Panc1 (cell line): ENCODE results near the gene ATF1. TPM values are rescaled to one million over a fixed set of nuclear protein-coding genes. Genes with fewer than 3 reads are reported as not detected.
"Not testable (repeated sequence)": the region's sequence is repeated elsewhere in the genome, so short reads cannot be mapped to it uniquely, and the experiment has no call there.

Source experiments
- ATAC-seq: fragments of 200-7000 bp; cut with Tn5 transposase; 2 replicates; pipeline ENCODE4 v1.9.1; 2020; ENCODE audit warnings: mild to moderate bottlenecking, moderate library complexity
- BruUV-seq: library from RNA; stranded (reverse); fragments of 400-500 nt; replicated peaks from 2 replicates; lab custom pipeline; 2021; lab: Mats Ljungman, UMichigan
- CTCF ChIA-PET: fragments of 300-600 bp; sonication (Branson Sonifier 250); formaldehyde crosslinking; loops from one replicate; lab custom pipeline; 2022; ENCODE audit warnings: antibody characterized with exemption; lab: Charles Lee
- POLR2A ChIA-PET: fragments of 300-600 bp; sonication (Branson Sonifier 250); formaldehyde crosslinking; loops from one replicate; lab custom pipeline; 2022; ENCODE audit warnings: antibody characterized with exemption; lab: Charles Lee
- DNase-seq: peaks from one replicate; pipeline ENCODE4 v3.0.0-alpha.2; 2010; ENCODE audit warnings: low read depth, low spot score
- H3K27ac ChIP-seq: 2 replicates; pipeline ENCODE4 v1.5.1; 2011; ENCODE audit warnings: mild to moderate bottlenecking, low read length, inconsistent platforms
- H3K27me3 ChIP-seq: fragments of 200-500 bp; sonication (Bioruptor generic); 2 replicates; pipeline ENCODE4 v1.6.0; 2014; ENCODE audit warnings: low read length, inconsistent platforms; ENCODE audit not compliant: control insufficient read depth, insufficient read depth
- H3K36me3 ChIP-seq: fragments of 200-500 bp; sonication (Bioruptor generic); 2 replicates; pipeline ENCODE4 v1.5.1; 2014; ENCODE audit warnings: inconsistent platforms, mild to moderate bottlenecking, low read length, moderate library complexity; ENCODE audit not compliant: control insufficient read depth, insufficient read depth
- H3K4me1 ChIP-seq: 2 replicates; pipeline ENCODE4 v1.5.1; 2011; ENCODE audit warnings: inconsistent platforms, mild to moderate bottlenecking, low read length, moderate library complexity; ENCODE audit not compliant: control insufficient read depth, insufficient read depth
- H3K4me3 ChIP-seq, 2 experiments: 2 replicates each; pipeline ENCODE4 v1.5.1; 2011 to 2012; ENCODE audit warnings: low read depth in 2 of 2, low read length in 2 of 2, mild to moderate bottlenecking in 2 of 2, inconsistent platforms in 1 of 2, moderate library complexity in 1 of 2
- H3K9me3 ChIP-seq: fragments of 200-500 bp; sonication (Bioruptor generic); 2 replicates; pipeline ENCODE4 v1.5.1; 2014; ENCODE audit warnings: low read depth, mild to moderate bottlenecking, inconsistent platforms, low read length, moderate library complexity; ENCODE audit not compliant: control insufficient read depth, insufficient read depth
- CTCF ChIP-seq: fragments of 450-650 bp; IDR thresholded peaks from 2 replicates; pipeline ENCODE4 v1.5.1; 2017; ENCODE audit warnings: mild to moderate bottlenecking
- SIN3A ChIP-seq: IDR thresholded peaks from 2 replicates; pipeline ENCODE4 v1.6.1; 2012; ENCODE audit warnings: low read depth, mild to moderate bottlenecking, low read length, moderate library complexity, borderline replicate concordance; ENCODE audit not compliant: insufficient read depth
- TCF7L2 ChIP-seq: IDR thresholded peaks from 2 replicates; pipeline ENCODE4 v1.6.1; 2011; ENCODE audit warnings: mild to moderate bottlenecking, low read depth, low read length, inconsistent platforms
- in situ Hi-C: cut with HindIII; loops from 2 replicates; pipeline ENCODE4 v1.10.0; 2016; ENCODE audit warnings: low sequenced_read_pairs, low pct_unique_long_range_greater_than_20kb
- intact Hi-C: fragments of 100-400 bp; cut with micrococcal nuclease; formaldehyde crosslinking; loops from one replicate; pipeline ENCODE4 v1.10.0; 2022; ENCODE audit not compliant: unreplicated experiment
- total RNA-seq: library from RNA; stranded (reverse); gene quantifications from one replicate; pipeline ENCODE4 v1.2.1, GENCODE V29; 2021; ENCODE audit not compliant: unreplicated experiment
- TF ChIP-seq, protein P1 (sequence below), 2 experiments: IDR thresholded peaks; 2 replicates each; pipeline ENCODE4 v1.6.1; 2011 to 2012; ENCODE audit warnings: low read depth in 2 of 2, control low read depth in 1 of 2, low read length in 1 of 2, mild to moderate bottlenecking in 1 of 2, moderate library complexity in 1 of 2; ENCODE audit not compliant: insufficient read depth in 1 of 2

ATF1 gene
- total RNA-seq, 1 experiment from 2014 or later = 52.2 TPM

- in situ Hi-C loops = no loop called here
- no peak for ATAC-seq
- H3K36me3 ChIP-seq = peaks cover 16% of the 10 kb centered on the region; the same call in 1 of the 2 replicates
Measured at GRCh38 chr12:50820177-50820576, 56.3 kb downstream of the ATF1 start.

GRCh38 chr12:50822082-50822481 lies 58.2 kb downstream of the ATF1 start:
- no peak for DNase-seq
- in situ Hi-C loops (no loop called here), intact Hi-C loops (no loop called here)
- no peak overlapping the region for H3K4me3 ChIP-seq
- CTCF ChIA-PET = no interaction called here
- H3K4me1 ChIP-seq = no peaks in the 10 kb centered on the region; the same call in 1 of the 2 replicates
- no peaks in the 10 kb centered on the region for H3K9me3 ChIP-seq
- H3K36me3 ChIP-seq = peaks cover 8% of the 10 kb centered on the region; the same call in 1 of the 2 replicates
- POLR2A ChIA-PET = no interaction called here
- no peaks in the 10 kb centered on the region for H3K27me3 ChIP-seq
- ATAC-seq = no peak
- TF ChIP-seq SIN3A (no peak), CTCF (no peak), TCF7L2 (no peak)
- H3K27ac ChIP-seq = no peak overlapping the region
- no TSS peak for BruUV-seq

More at GRCh38 chr12:50820177-50820576, 56.3 kb downstream of the ATF1 start:
- Histone ChIP-seq H3K27ac (no peak overlapping the region), H3K9me3 (no peaks in the 10 kb centered on the region), H3K4me3 (no peak overlapping the region), H3K4me1 (no peaks in the 10 kb centered on the region; the same call in 1 of the 2 replicates), H3K27me3 (no peaks in the 10 kb centered on the region)
- no peak for DNase-seq
- CTCF ChIA-PET = no interaction called here
- POLR2A ChIA-PET = no interaction called here
- no TSS peak for BruUV-seq
- intact Hi-C loops = no loop called here
- TF ChIP-seq CTCF (no peak), TCF7L2 (no peak)
- TF ChIP-seq, protein P1, sequence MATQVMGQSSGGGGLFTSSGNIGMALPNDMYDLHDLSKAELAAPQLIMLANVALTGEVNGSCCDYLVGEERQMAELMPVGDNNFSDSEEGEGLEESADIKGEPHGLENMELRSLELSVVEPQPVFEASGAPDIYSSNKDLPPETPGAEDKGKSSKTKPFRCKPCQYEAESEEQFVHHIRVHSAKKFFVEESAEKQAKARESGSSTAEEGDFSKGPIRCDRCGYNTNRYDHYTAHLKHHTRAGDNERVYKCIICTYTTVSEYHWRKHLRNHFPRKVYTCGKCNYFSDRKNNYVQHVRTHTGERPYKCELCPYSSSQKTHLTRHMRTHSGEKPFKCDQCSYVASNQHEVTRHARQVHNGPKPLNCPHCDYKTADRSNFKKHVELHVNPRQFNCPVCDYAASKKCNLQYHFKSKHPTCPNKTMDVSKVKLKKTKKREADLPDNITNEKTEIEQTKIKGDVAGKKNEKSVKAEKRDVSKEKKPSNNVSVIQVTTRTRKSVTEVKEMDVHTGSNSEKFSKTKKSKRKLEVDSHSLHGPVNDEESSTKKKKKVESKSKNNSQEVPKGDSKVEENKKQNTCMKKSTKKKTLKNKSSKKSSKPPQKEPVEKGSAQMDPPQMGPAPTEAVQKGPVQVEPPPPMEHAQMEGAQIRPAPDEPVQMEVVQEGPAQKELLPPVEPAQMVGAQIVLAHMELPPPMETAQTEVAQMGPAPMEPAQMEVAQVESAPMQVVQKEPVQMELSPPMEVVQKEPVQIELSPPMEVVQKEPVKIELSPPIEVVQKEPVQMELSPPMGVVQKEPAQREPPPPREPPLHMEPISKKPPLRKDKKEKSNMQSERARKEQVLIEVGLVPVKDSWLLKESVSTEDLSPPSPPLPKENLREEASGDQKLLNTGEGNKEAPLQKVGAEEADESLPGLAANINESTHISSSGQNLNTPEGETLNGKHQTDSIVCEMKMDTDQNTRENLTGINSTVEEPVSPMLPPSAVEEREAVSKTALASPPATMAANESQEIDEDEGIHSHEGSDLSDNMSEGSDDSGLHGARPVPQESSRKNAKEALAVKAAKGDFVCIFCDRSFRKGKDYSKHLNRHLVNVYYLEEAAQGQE (IDR thresholded peaks at IDR 0.05; ENCODE audit: insufficient read depth in 1 of 2, low read depth in 2 of 2, low read length in 1 of 2) = no peak

DNA sequence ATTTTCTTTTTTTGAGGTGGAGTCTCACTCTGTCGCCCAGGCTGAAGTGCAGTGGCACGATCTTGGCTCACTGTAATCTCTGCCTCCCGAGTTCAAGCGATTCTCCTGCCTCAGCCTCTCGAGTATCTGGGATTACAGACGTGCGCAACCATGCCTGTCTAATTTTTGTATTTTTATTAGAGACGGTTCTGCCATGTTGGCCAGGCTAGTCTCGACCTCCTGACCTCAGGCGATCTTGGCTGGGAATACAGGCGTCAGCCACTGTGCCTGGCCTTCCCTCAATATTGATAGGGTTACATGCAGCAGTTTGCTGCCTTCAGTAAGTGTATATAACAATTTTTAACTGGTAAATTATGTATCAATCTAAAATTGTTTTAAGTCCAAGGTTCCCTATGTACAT lies 59.8 kb downstream of the ATF1 start:
- H3K9me3 ChIP-seq, H3K27ac ChIP-seq, DNase-seq, H3K4me1 ChIP-seq, BruUV-seq, POLR2A ChIA-PET, H3K27me3 ChIP-seq, in situ Hi-C loops, H3K4me3 ChIP-seq, CTCF ChIA-PET, H3K36me3 ChIP-seq, ATAC-seq: not testable (repeated sequence)
- intact Hi-C loops = loop anchor here (2.0 kb wide), 1 partner anchor 163 kb away; no protein-coding TSS in a partner anchor
